HCT116 (cell line): ENCODE data around the gene EIPR1. TPM values are rescaled to one million over a fixed set of nuclear protein-coding genes. Genes with fewer than 3 reads are reported as not detected.

ENCODE experiments used
- ATAC-seq: fragments of 200-7000 bp; cut with Tn5 transposase; 2 replicates; pipeline ENCODE4 v1.9.1; 2020; ENCODE audit warnings: mild to moderate bottlenecking, moderate library complexity
- BruUV-seq: library from RNA; stranded (reverse); fragments of 400-500 nt; replicated peaks from 2 replicates; lab custom pipeline; 2021; lab: Mats Ljungman, UMichigan
- CTCF ChIA-PET: fragments of 300-600 bp; sonication (Branson Sonifier 250); formaldehyde crosslinking; loops from one replicate; lab custom pipeline; 2021; ENCODE audit warnings: antibody characterized with exemption; lab: Charles Lee
- POLR2A ChIA-PET: fragments of 300-600, 350-600 bp; sonication (Branson Sonifier 250); formaldehyde crosslinking; loops from one replicate; lab custom pipeline; 2021; ENCODE audit warnings: antibody characterized with exemption; lab: Charles Lee
- RAD21 ChIA-PET, 2 experiments: fragments of 300-600 bp; sonication (Branson Sonifier 250); formaldehyde crosslinking; loops; one replicate each; lab custom pipeline; 2023; ENCODE audit warnings: low total read pairs in 2 of 2; ENCODE audit not compliant: uncharacterized antibody in 2 of 2, unreplicated experiment in 2 of 2, low non-redundant PET in 1 of 2; lab: Charles Lee
- DNase-seq: peaks from one replicate; pipeline ENCODE4 v3.0.0-alpha.2; 2010; ENCODE audit warnings: low read depth, low spot score
- H2AFZ ChIP-seq: fragments of 200-600 bp; shearing (Covaris generic), sonication (generic); 2 replicates; pipeline ENCODE4 v1.6.1; 2017; ENCODE audit warnings: low read depth, mixed run types, mixed read lengths, antibody characterized with exemption, low read length; ENCODE audit not compliant: poor library complexity, severe bottlenecking
- H3K27ac ChIP-seq: 2 replicates; pipeline ENCODE4 v1.5.1; 2012; ENCODE audit warnings: low read depth, low read length
- H3K27me3 ChIP-seq: fragments of 200-600 bp; sonication (generic); 2 replicates; pipeline ENCODE4 v1.6.1; 2016; ENCODE audit warnings: mixed run types, low read length, mixed read lengths; ENCODE audit not compliant: insufficient read depth
- H3K36me3 ChIP-seq, 2 experiments: fragments of 200-500 bp in 1 of 2; fragments of 200-600 bp in 1 of 2; sonication (Bioruptor generic) in 1 of 2; sonication (generic) in 1 of 2; 2 replicates each; pipeline versions ENCODE4 v1.5.1 to v1.6.1; 2014 to 2016; ENCODE audit warnings: low read length in 2 of 2, inconsistent platforms in 1 of 2, mixed read lengths in 1 of 2, mixed run types in 1 of 2; ENCODE audit not compliant: insufficient read depth in 2 of 2, control insufficient read depth in 1 of 2
- H3K4me1 ChIP-seq, 2 experiments: fragments of 200-600 bp in 1 of 2; sonication (generic) in 1 of 2; 2 replicates each; pipeline versions ENCODE4 v1.5.1 to v1.6.1; 2012 to 2017; ENCODE audit warnings: low read length in 2 of 2, inconsistent platforms in 1 of 2, mild to moderate bottlenecking in 1 of 2, mixed read lengths in 1 of 2, mixed run types in 1 of 2, moderate library complexity in 1 of 2; ENCODE audit not compliant: insufficient read depth in 2 of 2, control insufficient read depth in 1 of 2
- H3K4me2 ChIP-seq: fragments of 200-600 bp; sonication (generic); 2 replicates; pipeline ENCODE4 v1.6.1; 2017; ENCODE audit warnings: mixed run types, low read length, mixed read lengths
- H3K4me3 ChIP-seq, 2 experiments: fragments of 200-600 bp in 1 of 2; sonication (generic) in 1 of 2; replicated peaks in 1 of 2; 2 replicates each; pipeline ENCODE4 v1.5.1; 2011 to 2016; ENCODE audit warnings: low read length in 2 of 2, control low read depth in 1 of 2, low read depth in 1 of 2, mild to moderate bottlenecking in 1 of 2, mixed read lengths in 1 of 2, mixed run types in 1 of 2
- H3K79me2 ChIP-seq: fragments of 200-600 bp; sonication (generic); 2 replicates; pipeline ENCODE4 v1.6.1; 2017; ENCODE audit warnings: mild to moderate bottlenecking, mixed run types, low read length, moderate library complexity, mixed read lengths; ENCODE audit not compliant: insufficient read depth
- H3K9ac ChIP-seq: fragments of 200-600 bp; sonication (generic); 2 replicates; pipeline ENCODE4 v1.6.1; 2016; ENCODE audit warnings: low read length, mixed read lengths
- H3K9me2 ChIP-seq: fragments of 200-600 bp; sonication (generic), shearing (Covaris generic); 2 replicates; pipeline ENCODE4 v1.6.1; 2017; ENCODE audit warnings: mixed run types, mild to moderate bottlenecking, moderate library complexity; ENCODE audit not compliant: insufficient read depth
- H3K9me3 ChIP-seq, 2 experiments: fragments of 200-500 bp in 1 of 2; fragments of 200-600 bp in 1 of 2; sonication (Bioruptor generic) in 1 of 2; sonication (generic) in 1 of 2; 2 replicates each; pipeline ENCODE4 v1.6.1; 2014 to 2017; ENCODE audit warnings: low read length in 2 of 2, mixed read lengths in 2 of 2, inconsistent platforms in 1 of 2, low read depth in 1 of 2, mild to moderate bottlenecking in 1 of 2, mixed run types in 1 of 2, moderate library complexity in 1 of 2; ENCODE audit not compliant: control insufficient read depth in 1 of 2, insufficient read depth in 1 of 2
- H4K20me1 ChIP-seq: fragments of 200-600 bp; sonication (generic), shearing (Covaris generic); 2 replicates; pipeline ENCODE4 v1.6.1; 2017; ENCODE audit warnings: mixed run types, mild to moderate bottlenecking, moderate library complexity; ENCODE audit not compliant: insufficient read depth
- ATF3 ChIP-seq: IDR thresholded peaks from 2 replicates; pipeline ENCODE4 v1.6.1; 2012
- CBX3 ChIP-seq: IDR thresholded peaks from 2 replicates; pipeline ENCODE4 v1.6.1; 2012; ENCODE audit warnings: low read depth
- CEBPB ChIP-seq: IDR thresholded peaks from 2 replicates; pipeline ENCODE4 v1.6.1; 2012; ENCODE audit warnings: low read depth
- CTCF ChIP-seq, 3 experiments: fragments of 200-600 bp in 1 of 3; sonication (generic) in 1 of 3; IDR thresholded peaks in 2 of 3; conservative IDR thresholded peaks in 1 of 3; 2 replicates each; pipeline ENCODE4 v1.5.1; 2012 to 2017; ENCODE audit warnings: low read depth in 2 of 3, low read length in 2 of 3, antibody characterized with exemption in 1 of 3, borderline replicate concordance in 1 of 3, control low read depth in 1 of 3, mild to moderate bottlenecking in 1 of 3, mixed read lengths in 1 of 3, mixed run types in 1 of 3, moderate library complexity in 1 of 3; ENCODE audit not compliant: insufficient read depth in 1 of 3
- ELF1 ChIP-seq: IDR thresholded peaks from 2 replicates; pipeline ENCODE4 v1.6.1; 2012; ENCODE audit warnings: low read depth, borderline replicate concordance
- EZH2 ChIP-seq: fragments of 200-600 bp; sonication (generic); IDR thresholded peaks from 2 replicates; pipeline ENCODE4 v1.6.1; 2017; ENCODE audit warnings: antibody characterized with exemption, mixed run types
- EZH2phosphoT487 ChIP-seq: fragments of 200-600 bp; IDR thresholded peaks from 2 replicates; pipeline ENCODE4 v1.6.1; 2018; ENCODE audit warnings: antibody characterized with exemption, borderline replicate concordance
- FOSL1 ChIP-seq: IDR thresholded peaks from 2 replicates; pipeline ENCODE4 v1.6.1; 2012; ENCODE audit warnings: low read depth
- JUND ChIP-seq: IDR thresholded peaks from 2 replicates; pipeline ENCODE4 v1.6.1; 2012
- MAX ChIP-seq: IDR thresholded peaks from 2 replicates; pipeline ENCODE4 v1.6.1; 2012
- POLR2AphosphoS5 ChIP-seq: IDR thresholded peaks from 2 replicates; pipeline ENCODE4 v1.6.1; 2011; ENCODE audit warnings: mild to moderate bottlenecking, low read depth, low read length, moderate library complexity
- RAD21 ChIP-seq: IDR thresholded peaks from 2 replicates; pipeline ENCODE4 v1.6.1; 2012; ENCODE audit warnings: low read depth, mild to moderate bottlenecking
- REST ChIP-seq: IDR thresholded peaks from 2 replicates; pipeline ENCODE4 v1.6.1; 2012; ENCODE audit warnings: low read depth
- SIN3A ChIP-seq: IDR thresholded peaks from 2 replicates; pipeline ENCODE4 v1.6.1; 2012; ENCODE audit warnings: low read depth
- TCF7L2 ChIP-seq: IDR thresholded peaks from 2 replicates; pipeline ENCODE4 v1.7.0; 2011; ENCODE audit warnings: borderline replicate concordance, inconsistent platforms; ENCODE audit not compliant: insufficient read depth, insufficient read length; ENCODE audit errors: extremely low read depth
- ZBTB33 ChIP-seq: IDR thresholded peaks from 2 replicates; pipeline ENCODE4 v1.6.1; 2011; ENCODE audit warnings: mild to moderate bottlenecking, low read length, moderate library complexity; ENCODE audit not compliant: insufficient replicate concordance; ENCODE audit errors: extremely low read depth
- intact Hi-C: fragments of 100-400 bp; cut with micrococcal nuclease; formaldehyde crosslinking; loops from 2 replicates; pipeline ENCODE4 v1.10.0; 2022
- total RNA-seq: library from RNA; stranded (reverse); gene quantifications from one replicate; pipeline ENCODE4 v1.2.1, GENCODE V29; 2021; ENCODE audit not compliant: unreplicated experiment

Gene EIPR1
- total RNA-seq, 1 experiment from 2014 or later = 36.9 TPM

GRCh38 chr2:3186766-3187165 lies 190.9 kb downstream of the EIPR1 start:
- Histone ChIP-seq H3K9me2 (no peaks in the 10 kb centered on the region), H3K79me2 (no peaks in the 10 kb centered on the region), H3K27me3 (no peaks in the 10 kb centered on the region), H2AFZ (no peak overlapping the region), H3K9me3 (no peaks in the 10 kb centered on the region), H3K27ac (no peak overlapping the region), H4K20me1 (no peaks in the 10 kb centered on the region), H3K4me2 (no peak overlapping the region), H3K9ac (no peak overlapping the region), H3K4me3 (no peak overlapping the region), H3K4me1 (no peaks in the 10 kb centered on the region), H3K36me3 (no peaks in the 10 kb centered on the region)
- CTCF ChIA-PET = no interaction called here
- ATAC-seq (no peak), DNase-seq (no peak)
- intact Hi-C loops = no loop called here
- POLR2A ChIA-PET = no interaction called here
- BruUV-seq = no TSS peak
- RAD21 ChIA-PET = no interaction called here
- TF ChIP-seq FOSL1 (no peak), MAX (no peak), JUND (no peak), EZH2 (no peak), ATF3 (no peak), SIN3A (no peak), ELF1 (no peak), CTCF (IDR thresholded peaks at IDR 0.05 in 2 of 3, conservative IDR thresholded peaks at IDR 0.05 in 1 of 3; ENCODE audit: borderline replicate concordance in 1 of 3, insufficient read depth in 1 of 3, low read depth in 2 of 3, low read length in 2 of 3) (no peak), CBX3 (no peak), REST (no peak), POLR2AphosphoS5 (no peak), TCF7L2 (no peak), ZBTB33 (no peak), CEBPB (no peak), RAD21 (no peak), EZH2phosphoT487 (no peak)
